GM19467 (cell line): Measurements from ENCODE around the gene ATP5MC3.
"Not testable (repeated sequence)": the region's sequence is repeated elsewhere in the genome, so short reads cannot be mapped to it uniquely, and the experiment has no call there.

ENCODE experiments used
- ATAC-seq: cut with Tn5 transposase; IDR thresholded peaks from one replicate; pipeline ENCODE4 v1.9.1; 2021; ENCODE audit warnings: mild to moderate bottlenecking, moderate library complexity; ENCODE audit not compliant: unreplicated experiment

The ATP5MC3 gene

DNA sequence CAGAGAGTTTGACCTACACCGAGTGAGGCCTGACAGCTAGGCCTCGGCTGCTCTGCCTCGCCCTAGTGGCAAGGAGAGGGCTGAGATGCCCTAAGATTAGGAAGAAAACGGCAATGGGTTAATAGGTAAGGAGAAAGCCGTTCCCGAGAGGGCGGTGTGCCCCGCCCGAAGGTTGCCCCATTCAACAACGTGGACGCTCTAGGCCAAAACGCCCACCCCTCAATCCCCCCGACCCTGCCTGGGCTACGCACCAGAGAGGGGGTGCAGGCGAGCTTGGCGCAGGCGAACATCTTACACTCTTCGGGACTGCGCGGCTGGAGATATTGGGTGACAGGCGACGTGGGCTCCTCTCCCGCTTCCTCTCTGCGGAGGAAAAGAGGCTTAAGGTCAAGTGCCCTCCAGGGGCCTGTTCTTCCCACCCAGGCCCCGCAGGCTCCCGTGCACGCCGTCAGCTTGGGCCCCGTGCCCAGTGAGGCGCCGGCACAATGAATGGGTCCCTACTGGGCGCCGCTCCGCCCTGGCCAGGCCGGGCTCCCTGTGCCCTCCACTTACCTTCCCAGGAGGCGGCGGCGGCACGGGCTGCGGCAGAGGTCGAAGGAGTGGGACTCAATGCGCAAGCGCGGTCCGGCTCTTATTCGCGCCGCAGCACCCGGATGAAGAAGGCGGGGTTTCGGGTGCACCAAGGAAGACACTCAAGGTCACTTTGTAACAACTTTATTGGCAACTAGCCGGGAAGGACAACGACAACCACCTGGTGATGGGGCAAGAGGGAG is at the start of gene ATP5MC3:
TSS of gene ATP5MC3 (minus strand) at position 607 of the 773 bp plus-strand sequence. CDS start at position 290, 317 bp downstream.
- ATAC-seq = peak; percentile 89

DNA sequence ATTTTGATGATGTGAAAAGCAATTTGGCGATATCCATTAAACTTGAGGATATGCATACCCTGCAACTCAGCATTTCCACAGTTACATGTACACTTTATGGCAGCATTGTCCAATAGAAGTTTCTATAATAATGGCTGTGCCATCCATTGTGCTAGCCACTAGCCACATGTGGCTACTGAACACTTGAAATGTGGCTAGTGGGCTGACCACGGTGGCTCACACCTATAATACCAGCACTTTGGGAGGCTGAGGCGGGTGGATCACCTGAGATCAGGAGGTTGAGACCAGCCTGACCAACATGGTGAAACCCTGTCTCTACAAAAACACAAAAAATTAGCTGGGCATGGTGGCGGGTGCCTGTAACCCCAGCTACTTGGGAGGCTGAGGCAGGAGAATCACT is 47.1 kb upstream of the ATP5MC3 start:
- not testable (repeated sequence) for ATAC-seq

GRCh38 chr2:175228179-175228578 is 46.7 kb upstream of the ATP5MC3 start:
- ATAC-seq = no peak

DNA sequence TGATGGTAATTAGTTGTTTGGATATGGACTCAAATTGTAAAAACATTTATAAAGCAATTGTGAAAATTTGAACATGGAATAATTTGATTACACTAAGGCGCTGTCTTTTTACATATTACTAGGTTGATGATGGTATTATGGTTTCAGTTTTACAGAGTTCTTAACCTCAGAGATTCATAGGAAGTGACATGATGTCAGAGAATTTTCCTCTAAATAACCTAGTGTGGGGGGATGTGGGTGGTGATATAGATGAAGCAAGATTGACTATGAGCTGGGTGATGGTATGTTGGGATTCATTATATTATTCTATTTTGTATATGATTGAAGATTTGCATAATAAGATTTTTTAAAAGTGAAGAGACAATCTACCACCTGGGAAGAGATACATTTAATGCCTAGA is 45.9 kb upstream of the ATP5MC3 start:
- ATAC-seq = no peak

DNA sequence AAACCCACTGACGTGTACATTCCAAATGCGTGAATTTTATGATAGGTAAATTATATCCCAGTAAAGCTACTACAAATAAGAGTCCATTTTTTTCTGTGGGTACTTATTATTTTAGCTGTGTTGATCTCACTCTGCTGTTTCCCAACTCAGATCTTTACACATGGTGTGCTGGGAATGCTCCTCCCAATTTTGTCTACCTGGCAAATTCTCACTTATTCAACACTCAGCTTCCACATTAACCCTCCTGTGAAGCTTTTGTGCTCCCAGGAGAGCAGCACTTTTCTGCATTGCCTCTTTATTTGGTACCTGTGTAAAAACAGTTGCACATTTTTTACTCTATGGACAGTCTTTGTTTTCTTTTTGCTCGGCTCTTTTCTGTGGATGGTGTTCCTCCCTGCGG is 38.6 kb upstream of the ATP5MC3 start:
- ATAC-seq = no peak

DNA sequence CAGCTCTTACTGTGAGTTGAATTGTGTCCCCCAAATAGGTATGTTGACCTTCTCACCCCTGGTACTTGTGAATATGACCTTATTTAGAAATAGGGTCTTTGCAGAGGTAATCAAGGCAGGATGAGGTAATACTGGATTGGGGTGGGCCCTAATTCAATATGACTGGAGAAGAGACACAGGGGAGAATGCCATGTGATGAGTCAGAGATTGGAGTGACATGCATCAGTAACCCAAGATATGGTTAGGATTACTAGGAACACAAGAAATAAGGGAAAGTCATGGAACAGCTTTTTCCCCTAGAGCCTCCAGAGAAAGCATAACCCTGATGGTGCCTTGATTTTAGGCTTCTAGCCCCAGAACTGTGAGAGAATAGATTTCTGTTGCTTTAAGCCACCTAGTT is 37.0 kb upstream of the ATP5MC3 start:
- ATAC-seq = no peak

- ATAC-seq = no peak
Observed at GRCh38 chr2:175207741-175208438, 26.4 kb upstream of the ATP5MC3 start.

DNA sequence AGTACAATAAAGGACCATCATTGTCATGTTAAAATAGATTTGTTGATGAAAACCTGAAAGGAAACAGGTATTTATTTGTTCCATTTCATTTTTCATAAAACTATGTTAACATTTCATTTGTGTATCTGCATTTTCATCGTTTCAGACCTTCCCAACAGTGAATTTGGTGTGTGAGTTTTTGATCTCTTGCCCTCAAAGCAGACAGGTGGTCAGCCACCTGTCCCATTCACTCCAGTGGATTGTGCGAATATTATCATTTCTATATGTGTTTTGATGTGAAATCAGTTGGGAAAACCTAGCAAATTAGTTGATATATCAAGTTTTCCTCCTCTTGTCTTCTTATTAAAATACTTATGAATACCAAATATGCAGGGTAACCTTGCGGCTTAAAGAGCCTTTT is 25.4 kb upstream of the ATP5MC3 start:
- no peak for ATAC-seq

DNA sequence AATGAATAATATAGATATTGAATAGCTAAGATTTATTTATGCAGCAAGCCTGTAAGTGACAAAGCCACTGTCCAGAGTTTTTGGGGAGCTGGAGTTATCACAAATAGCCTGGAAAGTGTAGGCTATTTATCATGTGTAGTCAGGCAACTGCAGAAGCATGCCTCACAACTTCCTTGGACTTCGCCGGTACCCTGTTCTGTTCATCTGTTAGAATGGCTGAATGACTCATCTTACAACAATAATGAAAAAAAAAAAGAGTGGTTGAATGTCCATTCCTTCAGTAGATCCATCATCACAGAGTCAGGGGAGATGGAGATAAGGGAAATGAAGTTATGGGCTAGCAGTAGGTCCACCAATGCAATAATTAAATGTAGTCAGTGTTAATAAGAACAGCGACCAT is 24.0 kb upstream of the ATP5MC3 start:
- ATAC-seq = no peak

DNA sequence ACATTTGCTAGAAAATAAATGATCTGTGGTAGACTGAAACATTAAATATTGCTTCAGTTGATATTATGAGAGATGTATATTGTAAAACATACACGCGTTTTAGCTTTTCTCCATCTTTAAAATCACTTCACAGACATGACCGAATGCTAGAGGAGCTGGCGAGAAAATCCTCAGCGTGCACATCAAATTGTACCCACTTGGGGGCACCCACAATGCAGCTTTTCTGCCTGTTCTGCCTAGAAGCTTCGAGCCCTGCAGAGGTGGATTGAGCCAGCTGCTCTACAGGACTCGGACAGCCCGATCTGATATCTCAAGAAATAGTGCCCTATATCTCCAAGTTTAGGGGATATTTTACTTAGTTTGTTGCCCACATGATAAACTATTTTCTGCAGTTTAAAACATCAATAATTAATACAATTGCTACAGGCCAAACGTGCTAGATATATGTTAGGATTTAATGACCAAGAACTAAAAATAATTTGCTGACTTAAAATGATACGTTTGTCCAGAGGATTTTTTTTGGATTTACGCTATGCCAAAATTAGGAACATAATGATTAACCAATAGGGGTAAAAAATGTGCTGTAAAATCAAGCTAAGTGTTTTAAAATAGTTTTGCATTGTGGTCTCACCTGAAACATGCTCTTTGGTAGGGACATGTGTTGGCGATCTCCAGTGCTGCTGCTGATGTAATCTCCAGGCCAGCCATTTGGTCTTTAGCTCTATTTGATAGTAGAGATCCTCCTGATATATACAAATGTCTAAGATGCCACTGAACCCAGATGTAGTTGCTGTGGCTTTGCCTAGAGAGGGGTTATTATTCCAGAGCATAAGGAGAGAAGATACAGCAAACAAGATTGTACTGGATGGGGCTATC is 22.3 kb upstream of the ATP5MC3 start:
- peak; percentile 88 for ATAC-seq

GRCh38 chr2:175195012-175195411 is 13.5 kb upstream of the ATP5MC3 start:
- no peak for ATAC-seq

- ATAC-seq = no peak
Observed at GRCh38 chr2:175188761-175189160, 7.3 kb upstream of the ATP5MC3 start.

DNA sequence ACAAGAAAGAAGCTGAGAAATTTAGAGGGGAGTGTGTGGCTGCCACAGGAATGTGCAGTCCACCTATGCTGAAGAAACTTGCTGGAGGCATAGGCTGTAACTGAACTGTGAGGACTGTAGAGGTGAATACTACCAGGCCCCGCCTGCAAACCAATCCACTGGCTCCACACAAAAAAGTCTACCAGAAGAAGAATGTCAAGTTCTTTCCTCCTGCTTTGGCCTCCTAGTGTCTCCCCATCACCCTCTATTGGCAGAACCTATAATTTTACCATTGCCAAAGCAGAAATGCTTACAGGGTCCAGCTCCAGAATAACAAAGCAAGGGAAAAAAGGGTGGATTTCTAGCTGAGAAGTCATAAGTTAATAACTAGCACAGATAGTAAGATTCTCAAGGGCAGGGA is 5.9 kb upstream of the ATP5MC3 start:
- ATAC-seq = no peak

DNA sequence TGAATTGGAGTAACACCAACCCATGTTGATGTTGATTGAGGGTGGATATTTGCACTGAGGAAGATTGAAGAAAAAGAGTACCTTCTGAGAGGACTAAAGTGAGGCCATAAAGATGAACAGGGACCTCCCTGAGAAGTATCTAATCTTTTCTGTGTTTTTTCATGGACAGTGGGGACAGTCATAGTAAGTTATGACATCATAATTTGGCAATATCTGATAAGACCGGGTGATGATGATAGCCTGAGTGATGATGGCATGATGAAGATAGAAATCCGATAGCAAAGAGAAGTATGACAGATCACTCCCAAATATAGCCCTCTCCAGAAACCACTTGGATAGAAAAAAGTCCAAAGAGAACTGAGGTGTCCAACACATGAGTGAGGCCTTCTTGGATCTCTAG is 2.2 kb upstream of the ATP5MC3 start:
- no peak for ATAC-seq

DNA sequence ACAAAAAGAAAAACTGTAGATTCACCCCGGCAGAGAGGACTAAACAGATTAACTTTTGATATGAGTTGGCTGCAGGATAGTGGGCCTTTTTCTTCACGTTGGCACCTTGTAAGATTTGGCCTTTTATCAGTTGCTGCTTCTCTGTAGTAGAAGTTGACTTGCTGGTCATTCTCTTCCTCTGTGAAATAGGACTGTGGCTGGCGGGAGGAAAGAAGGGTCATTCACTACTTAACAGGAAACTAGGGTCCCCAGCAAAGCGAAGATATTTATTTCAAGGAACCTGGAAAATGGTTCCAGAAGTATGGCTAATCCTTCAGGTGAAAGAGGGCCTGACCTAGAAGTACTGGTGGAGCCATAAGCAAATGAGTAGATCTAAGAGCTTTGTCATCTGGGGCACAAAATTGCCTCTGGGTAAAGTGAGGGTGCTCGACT is 383 bp upstream of the ATP5MC3 start:
- no peak for ATAC-seq

DNA sequence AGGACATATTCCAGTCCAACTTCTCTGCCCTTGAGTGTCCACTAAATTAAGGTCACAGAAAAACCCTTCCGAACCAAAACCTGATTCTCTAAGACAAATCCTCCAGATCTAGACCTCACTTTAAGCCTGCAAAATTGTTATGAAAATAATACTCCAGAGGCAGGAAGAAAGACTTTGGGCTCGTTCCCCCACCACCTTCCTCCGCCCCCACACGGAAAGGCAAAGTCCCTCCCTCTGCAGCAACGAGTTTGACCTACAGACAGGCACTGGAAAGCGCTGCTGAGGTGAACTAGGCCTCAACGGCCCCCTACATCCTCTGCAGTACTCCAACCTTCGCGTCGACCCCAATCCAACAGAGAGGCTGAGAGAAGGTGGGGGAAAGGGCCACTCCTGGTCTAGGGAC is 808 bp downstream of the ATP5MC3 start:
- ATAC-seq = peak; percentile 52

- no peak for ATAC-seq
Observed at GRCh38 chr2:175176624-175177023, 4.9 kb downstream of the ATP5MC3 start.

- no peak for ATAC-seq
Observed at GRCh38 chr2:175175896-175176295, 5.6 kb downstream of the ATP5MC3 start.

DNA sequence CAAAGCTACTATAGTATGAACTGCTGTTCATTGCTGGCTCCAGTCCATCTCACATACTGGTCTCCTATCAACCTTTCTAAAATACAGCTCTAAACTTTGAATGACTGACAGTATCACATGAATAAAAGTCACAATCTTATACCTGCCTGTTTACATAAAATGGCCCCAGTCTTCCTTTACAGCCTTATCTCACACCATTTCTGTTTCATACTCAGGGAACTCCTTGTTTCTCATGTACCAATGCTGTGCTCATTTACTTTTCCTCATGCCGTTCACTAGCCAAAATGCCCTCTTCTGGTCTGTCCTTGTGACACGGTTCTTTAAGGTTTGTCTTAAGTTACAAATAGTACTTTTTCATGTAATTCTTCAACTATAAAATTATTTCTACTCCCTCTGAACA is 6.2 kb downstream of the ATP5MC3 start:
- no peak for ATAC-seq

DNA sequence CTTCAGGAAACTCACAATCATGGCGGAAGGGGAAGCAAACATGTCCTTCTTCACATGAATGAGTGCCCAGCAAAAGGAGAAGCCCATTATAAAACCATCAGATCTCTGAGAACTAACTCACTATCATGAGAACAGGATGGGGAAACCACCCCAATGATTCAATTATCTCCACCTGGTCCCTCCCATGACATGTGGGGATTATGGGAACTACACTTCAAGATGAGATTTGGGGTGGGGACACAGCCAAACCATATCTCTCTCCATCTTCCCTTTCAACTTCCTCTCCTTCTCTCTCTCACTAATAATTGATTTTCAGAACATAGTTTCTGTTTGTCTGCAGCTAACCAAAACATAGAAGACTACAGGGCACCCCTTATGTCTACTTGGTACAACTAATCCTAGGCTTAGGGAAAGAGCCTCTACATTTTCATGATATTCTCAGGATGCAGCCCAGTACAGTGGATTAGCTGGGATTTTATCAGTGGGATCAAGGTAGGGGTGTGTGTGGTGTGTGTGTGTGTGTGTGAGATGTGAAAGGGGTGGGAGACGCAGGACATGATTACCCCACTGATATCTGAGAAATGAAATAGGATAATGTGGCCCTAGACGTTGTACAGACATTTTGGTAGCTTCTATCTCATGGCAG is 10.7 kb downstream of the ATP5MC3 start:
- no peak for ATAC-seq

DNA sequence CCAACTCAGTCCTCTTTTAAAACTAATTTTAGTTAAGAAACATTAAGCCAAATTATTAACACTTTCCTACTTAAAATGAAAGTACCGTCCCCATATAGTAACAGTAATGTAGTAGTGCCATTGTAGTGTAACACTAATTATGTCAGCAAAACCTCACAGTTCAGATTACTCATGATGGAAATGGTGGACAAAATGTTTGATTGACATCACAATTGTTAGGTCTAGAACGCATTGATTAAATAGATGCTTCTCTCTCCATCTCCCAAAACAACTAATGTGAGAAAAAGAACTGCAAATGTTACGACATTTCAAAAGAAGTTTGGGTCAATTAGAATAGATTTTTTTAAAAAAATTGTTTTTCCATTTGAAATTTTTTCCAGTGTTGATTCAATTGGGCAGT is 12.3 kb downstream of the ATP5MC3 start:
- no peak for ATAC-seq
